GM19468 (cell line): ENCODE results near the gene CCDC87.
"Not testable (repeated sequence)": the region's sequence is repeated elsewhere in the genome, so short reads cannot be mapped to it uniquely, and the experiment has no call there.

ENCODE experiments used
- ATAC-seq: cut with Tn5 transposase; IDR thresholded peaks from one replicate; pipeline ENCODE4 v1.9.1; 2021; ENCODE audit warnings: mild to moderate bottlenecking, moderate library complexity, moderate number of reproducible peaks; ENCODE audit not compliant: unreplicated experiment; ENCODE audit errors: extremely low read depth

Gene CCDC87

GRCh38 chr11:66559142-66559865 lies 33.6 kb downstream of the CCDC87 start:
- no peak for ATAC-seq

GRCh38 chr11:66557733-66558326 lies 35.0 kb downstream of the CCDC87 start:
- ATAC-seq: no peak

GRCh38 chr11:66556086-66556485 lies 36.8 kb downstream of the CCDC87 start:
- no peak for ATAC-seq

- ATAC-seq: no peak
Observed at GRCh38 chr11:66555416-66555815, 37.4 kb downstream of the CCDC87 start.

GRCh38 chr11:66554602-66555001 lies 38.3 kb downstream of the CCDC87 start:
- ATAC-seq: no peak

- no peak for ATAC-seq
Observed at GRCh38 chr11:66550887-66551286, 42.0 kb downstream of the CCDC87 start.

GRCh38 chr11:66549696-66550095 lies 43.2 kb downstream of the CCDC87 start:
- no peak for ATAC-seq

- no peak for ATAC-seq
Observed at GRCh38 chr11:66548774-66549630, 43.9 kb downstream of the CCDC87 start.

GRCh38 chr11:66548041-66548440 lies 44.8 kb downstream of the CCDC87 start:
- ATAC-seq: no peak

GRCh38 chr11:66547662-66548009 lies 45.2 kb downstream of the CCDC87 start:
- no peak for ATAC-seq

- ATAC-seq: no peak
Observed at GRCh38 chr11:66546966-66547661, 45.7 kb downstream of the CCDC87 start.

- ATAC-seq: no peak
Observed at GRCh38 chr11:66546368-66546965, 46.4 kb downstream of the CCDC87 start, which contains the start of gene ACTN3. ACTN3 (plus strand) TSS chr11:66546903; CDS start chr11:66546938, 35 bp downstream.

- peak; percentile 66 for ATAC-seq
Observed at GRCh38 chr11:66545701-66546367, 47.0 kb downstream of the CCDC87 start, which contains the start of gene ZDHHC24. ZDHHC24 (minus strand) TSS chr11:66546048; CDS start chr11:66546003, 45 bp downstream.

GRCh38 chr11:66544952-66545351 lies 47.9 kb downstream of the CCDC87 start:
- not testable (repeated sequence) for ATAC-seq

- ATAC-seq: no peak
Observed at GRCh38 chr11:66543263-66544107, 49.4 kb downstream of the CCDC87 start.

GRCh38 chr11:66542362-66542761 lies 50.5 kb downstream of the CCDC87 start:
- no peak for ATAC-seq

- ATAC-seq: no peak
Observed at GRCh38 chr11:66541892-66542291, 51.0 kb downstream of the CCDC87 start.

- not testable (repeated sequence) for ATAC-seq
Observed at GRCh38 chr11:66540598-66540997, 52.3 kb downstream of the CCDC87 start.
